HepG2 (cell line): ENCODE data around the gene FAM53C. TPM values are rescaled to one million over a fixed set of nuclear protein-coding genes. Genes with fewer than 3 reads are reported as not detected.

Experiments
- ATF7-NPFF ChIP-seq: sonication (generic); formaldehyde crosslinking; IDR thresholded peaks from 2 replicates; pipeline ENCODE4 v1.8.1; 2023; ENCODE audit warnings: mild to moderate bottlenecking, low read depth, missing genetic modification reagents, moderate library complexity
- BRCA1 ChIP-seq: sonication (generic); formaldehyde crosslinking; IDR thresholded peaks from 2 replicates; pipeline ENCODE4 v1.4.0; 2020; ENCODE audit warnings: missing genetic modification reagents
- CREB1 ChIP-seq, 2 experiments: fragments of 450-650 bp in 1 of 2; IDR thresholded peaks; 2 replicates each; pipeline ENCODE4 v1.6.1; 2016 to 2017; ENCODE audit warnings: control low read depth in 1 of 2, mild to moderate bottlenecking in 1 of 2, missing compliant biosample characterization in 1 of 2, missing genetic modification characterization in 1 of 2
- DMAP1 ChIP-seq: IDR thresholded peaks from 2 replicates; pipeline ENCODE4 v1.6.1; 2016
- EZH2 ChIP-seq: conservative IDR thresholded peaks from 2 replicates; pipeline ENCODE4 v1.6.1; 2012; ENCODE audit warnings: mild to moderate bottlenecking, low read depth, low read length, moderate library complexity
- FOXC1 ChIP-seq: sonication (generic); formaldehyde crosslinking; IDR thresholded peaks from 2 replicates; pipeline ENCODE4 v1.8.0; 2022; ENCODE audit warnings: mild to moderate bottlenecking, missing genetic modification reagents, borderline replicate concordance
- HOXA7 ChIP-seq: sonication (generic); formaldehyde crosslinking; IDR thresholded peaks from 2 replicates; pipeline ENCODE4 v1.8.1; 2022; ENCODE audit warnings: mild to moderate bottlenecking, missing genetic modification reagents, moderate library complexity
- MBD4 ChIP-seq: IDR thresholded peaks from 2 replicates; pipeline ENCODE4 v1.6.1; 2012; ENCODE audit warnings: low read length, inconsistent platforms, borderline replicate concordance
- NFIC ChIP-seq: IDR thresholded peaks from 2 replicates; pipeline ENCODE4 v1.6.1; 2012; ENCODE audit warnings: mild to moderate bottlenecking, low read length, inconsistent platforms
- NR3C1 ChIP-seq: sonication (generic); formaldehyde crosslinking; IDR thresholded peaks from 2 replicates; pipeline ENCODE4 v1.4.0; 2020; ENCODE audit warnings: missing genetic modification reagents
- PHF20 ChIP-seq: sonication (generic); formaldehyde crosslinking; IDR thresholded peaks from 2 replicates; pipeline ENCODE4 v1.5.0; 2020; ENCODE audit warnings: mild to moderate bottlenecking, missing genetic modification reagents
- POLR2AphosphoS5 ChIP-seq: IDR thresholded peaks from 2 replicates; pipeline ENCODE4 v1.6.1; 2012; ENCODE audit warnings: low read depth, low read length
- PRDM15 ChIP-seq: sonication (generic); formaldehyde crosslinking; IDR thresholded peaks from 2 replicates; pipeline ENCODE4 v1.4.0; 2020; ENCODE audit warnings: missing genetic modification reagents
- PTBP1 ChIP-seq: fragments of 200-400 bp; formaldehyde crosslinking; IDR thresholded peaks from 2 replicates; pipeline ENCODE4 v1.6.1; 2018; ENCODE audit warnings: low read length, low read depth; ENCODE audit not compliant: poor library complexity, severe bottlenecking
- RAD21 ChIP-seq: fragments of 450-650 bp; formaldehyde crosslinking; IDR thresholded peaks from 2 replicates; pipeline ENCODE4 v1.5.0; 2020; ENCODE audit warnings: mild to moderate bottlenecking
- RORA ChIP-seq: sonication (generic); formaldehyde crosslinking; IDR thresholded peaks from 2 replicates; pipeline ENCODE4 v1.5.0; 2020; ENCODE audit warnings: mild to moderate bottlenecking, missing genetic modification reagents, moderate library complexity
- YEATS2 ChIP-seq: sonication (generic); formaldehyde crosslinking; IDR thresholded peaks from 2 replicates; pipeline ENCODE4 v1.4.0; 2020; ENCODE audit warnings: missing genetic modification reagents, borderline replicate concordance
- ZBTB3 ChIP-seq: sonication (generic); formaldehyde crosslinking; IDR thresholded peaks from 2 replicates; pipeline ENCODE4 v1.4.0; 2020; ENCODE audit warnings: low read depth, mild to moderate bottlenecking, moderate library complexity, missing genetic modification reagents, borderline replicate concordance
- ZNF367 ChIP-seq: sonication (generic); formaldehyde crosslinking; IDR thresholded peaks from 2 replicates; pipeline ENCODE4 v1.4.0; 2020; ENCODE audit warnings: missing genetic modification reagents, borderline replicate concordance
- ZNF430 ChIP-seq: sonication (generic); formaldehyde crosslinking; IDR thresholded peaks from 2 replicates; pipeline ENCODE4 v1.9.0; 2021; ENCODE audit warnings: mild to moderate bottlenecking, missing genetic modification reagents
- ZNF460 ChIP-seq: sonication (generic); formaldehyde crosslinking; IDR thresholded peaks from 2 replicates; pipeline ENCODE4 v1.5.1; 2020; ENCODE audit warnings: missing genetic modification reagents, mild to moderate bottlenecking, borderline replicate concordance
- ZNF501 ChIP-seq: sonication (generic); formaldehyde crosslinking; IDR thresholded peaks from 2 replicates; pipeline ENCODE4 v1.5.1; 2020; ENCODE audit warnings: mild to moderate bottlenecking, moderate library complexity, missing genetic modification reagents
- ZNF550 ChIP-seq: sonication (generic); formaldehyde crosslinking; IDR thresholded peaks from 2 replicates; pipeline ENCODE4 v1.4.0; 2020; ENCODE audit warnings: mild to moderate bottlenecking, missing genetic modification reagents, borderline replicate concordance
- polyA plus RNA-seq, 8 experiments: library from polyadenylated mRNA; depleted of rRNA in 3 of 8; stranded (reverse) in 7 of 8; unstranded in 1 of 8; fragments of >200 nt; fragmentation: Illumina TruSeq in 4 of 8; extraction: Trizol in 4 of 8; gene quantifications; 2 replicates each; pipeline versions ENCODE4 v1.2.1 to v1.2.3, GENCODE V29; 2011 to 2016; ENCODE audit warnings: low read depth in 4 of 8, missing spikeins in 1 of 8, mixed read lengths in 1 of 8; ENCODE audit not compliant: insufficient read depth in 1 of 8
- total RNA-seq, 5 experiments: library from RNA; depleted of rRNA; stranded (reverse); fragments of >200 nt; fragmentation: Illumina TruSeq; extraction: Trizol; gene quantifications; 2 replicates each; pipeline ENCODE4 v1.2.3, GENCODE V29; 2016; ENCODE audit warnings: low read depth in 1 of 5
- TF ChIP-seq, protein P1 (sequence below): sonication (generic); formaldehyde crosslinking; IDR thresholded peaks from 2 replicates; pipeline ENCODE4 v1.4.0; 2020; ENCODE audit warnings: missing genetic modification reagents, borderline replicate concordance
- TF ChIP-seq, protein P2 (sequence below): sonication (generic); formaldehyde crosslinking; IDR thresholded peaks from 2 replicates; pipeline ENCODE4 v1.5.0; 2020; ENCODE audit warnings: missing genetic modification reagents, mild to moderate bottlenecking, borderline replicate concordance

The FAM53C gene
- total and polyA plus RNA-seq, 2 of the 13 experiments (the other 11 are each of a cell fraction or from before 2014, with no cell fraction given) = 26.9 to 30.1 TPM

- TF ChIP-seq, protein P1, sequence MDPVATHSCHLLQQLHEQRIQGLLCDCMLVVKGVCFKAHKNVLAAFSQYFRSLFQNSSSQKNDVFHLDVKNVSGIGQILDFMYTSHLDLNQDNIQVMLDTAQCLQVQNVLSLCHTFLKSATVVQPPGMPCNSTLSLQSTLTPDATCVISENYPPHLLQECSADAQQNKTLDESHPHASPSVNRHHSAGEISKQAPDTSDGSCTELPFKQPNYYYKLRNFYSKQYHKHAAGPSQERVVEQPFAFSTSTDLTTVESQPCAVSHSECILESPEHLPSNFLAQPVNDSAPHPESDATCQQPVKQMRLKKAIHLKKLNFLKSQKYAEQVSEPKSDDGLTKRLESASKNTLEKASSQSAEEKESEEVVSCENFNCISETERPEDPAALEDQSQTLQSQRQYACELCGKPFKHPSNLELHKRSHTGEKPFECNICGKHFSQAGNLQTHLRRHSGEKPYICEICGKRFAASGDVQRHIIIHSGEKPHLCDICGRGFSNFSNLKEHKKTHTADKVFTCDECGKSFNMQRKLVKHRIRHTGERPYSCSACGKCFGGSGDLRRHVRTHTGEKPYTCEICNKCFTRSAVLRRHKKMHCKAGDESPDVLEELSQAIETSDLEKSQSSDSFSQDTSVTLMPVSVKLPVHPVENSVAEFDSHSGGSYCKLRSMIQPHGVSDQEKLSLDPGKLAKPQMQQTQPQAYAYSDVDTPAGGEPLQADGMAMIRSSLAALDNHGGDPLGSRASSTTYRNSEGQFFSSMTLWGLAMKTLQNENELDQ (CRISPR knock-in tag) = no peak
- TF ChIP-seq PRDM15 (CRISPR knock-in tag) (no peak), DMAP1 (no peak), ZNF501 (CRISPR knock-in tag) (no peak), ATF7-NPFF (peak; percentile 56; the same call in 1 of the 2 replicates), RAD21 (CRISPR knock-in tag) (peak; percentile 65; the same call in 1 of the 2 replicates), ZNF550 (CRISPR knock-in tag) (no peak), ZNF367 (no peak), POLR2AphosphoS5 (no peak), FOXC1 (CRISPR knock-in tag) (no peak), EZH2 (no peak), YEATS2 (CRISPR knock-in tag) (peak; percentile 69; the same call in 1 of the 2 replicates), NFIC (no peak), PHF20 (CRISPR knock-in tag) (no peak), ZNF460 (CRISPR knock-in tag) (no peak), MBD4 (no peak), BRCA1 (no peak), HOXA7 (CRISPR knock-in tag) (no peak), CREB1 (IDR thresholded peaks at IDR 0.05) (no peak), CREB1 (CRISPR knock-in tag; IDR thresholded peaks at IDR 0.05) (no peak), PTBP1 (no peak), ZNF430 (CRISPR knock-in tag) (no peak), ZBTB3 (CRISPR knock-in tag) (no peak), NR3C1 (CRISPR knock-in tag) (no peak), RORA (CRISPR knock-in tag) (no peak)
- TF ChIP-seq, protein P2, sequence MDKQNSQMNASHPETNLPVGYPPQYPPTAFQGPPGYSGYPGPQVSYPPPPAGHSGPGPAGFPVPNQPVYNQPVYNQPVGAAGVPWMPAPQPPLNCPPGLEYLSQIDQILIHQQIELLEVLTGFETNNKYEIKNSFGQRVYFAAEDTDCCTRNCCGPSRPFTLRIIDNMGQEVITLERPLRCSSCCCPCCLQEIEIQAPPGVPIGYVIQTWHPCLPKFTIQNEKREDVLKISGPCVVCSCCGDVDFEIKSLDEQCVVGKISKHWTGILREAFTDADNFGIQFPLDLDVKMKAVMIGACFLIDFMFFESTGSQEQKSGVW = no peak
These were observed 14.1 kb downstream of the FAM53C start, which contains the start of gene KDM3B (continued) for GRCh38 chr5:138352071-138352721.
